Osteoblast (primary cell): Measurements from ENCODE around the gene PBX1. TPM values are rescaled to one million over a fixed set of nuclear protein-coding genes. Genes with fewer than 3 reads are reported as not detected.

Experiments
- DNase-seq: peaks from one replicate; pipeline ENCODE4 v3.0.0; 2011; ENCODE audit warnings: low spot score, mixed read lengths; ENCODE audit not compliant: insufficient read length; ENCODE audit errors: missing footprints
- H2AFZ ChIP-seq: 2 replicates; pipeline ENCODE4 v1.6.0; 2011; ENCODE audit warnings: mild to moderate bottlenecking, low read length
- H3K27ac ChIP-seq: 2 replicates; pipeline ENCODE4 v1.5.1; 2011; ENCODE audit warnings: mild to moderate bottlenecking, low read depth, low read length, moderate library complexity
- H3K27me3 ChIP-seq: 2 replicates; pipeline ENCODE4 v1.6.0; 2012; ENCODE audit warnings: mild to moderate bottlenecking, control low read depth, inconsistent platforms, low read length, moderate library complexity; ENCODE audit not compliant: insufficient read depth
- H3K36me3 ChIP-seq: 2 replicates; pipeline ENCODE4 v1.5.1; 2011; ENCODE audit warnings: mild to moderate bottlenecking, low read length, control low read depth, moderate library complexity; ENCODE audit not compliant: insufficient read depth
- H3K4me1 ChIP-seq: 2 replicates; pipeline ENCODE4 v1.5.1; 2011; ENCODE audit warnings: mild to moderate bottlenecking, low read length, control low read depth, moderate library complexity; ENCODE audit not compliant: insufficient read depth
- H3K4me2 ChIP-seq: 2 replicates; pipeline ENCODE4 v1.6.0; 2011; ENCODE audit warnings: mild to moderate bottlenecking, low read length; ENCODE audit not compliant: insufficient read depth
- H3K4me3 ChIP-seq: fragments of 200-600 bp; sonication (generic); 3 replicates; pipeline ENCODE4 v1.5.1; 2012; ENCODE audit warnings: mild to moderate bottlenecking, low read length, inconsistent platforms; ENCODE audit not compliant: insufficient read depth
- H3K79me2 ChIP-seq: 2 replicates; pipeline ENCODE4 v1.6.0; 2012; ENCODE audit warnings: mild to moderate bottlenecking, low read length, control low read depth, inconsistent platforms; ENCODE audit not compliant: insufficient read depth
- H3K9me3 ChIP-seq: 2 replicates; pipeline ENCODE4 v1.5.1; 2011; ENCODE audit warnings: low read depth, low read length, control low read depth
- H4K20me1 ChIP-seq: 2 replicates; pipeline ENCODE4 v1.6.0; 2012; ENCODE audit warnings: mild to moderate bottlenecking, low read length, control low read depth; ENCODE audit not compliant: insufficient read depth
- CTCF ChIP-seq: IDR thresholded peaks from 2 replicates; pipeline ENCODE4 v1.5.1; 2011; ENCODE audit warnings: mild to moderate bottlenecking, low read depth, low read length, moderate library complexity; ENCODE audit errors: extremely low read depth
- total RNA-seq: library from RNA; depleted of rRNA; stranded (reverse); fragments of >200 nt; gene quantifications from 2 replicates; pipeline ENCODE4 v1.2.3, GENCODE V29; 2012

The PBX1 gene
- total RNA-seq, 1 donor = 10.1 TPM

GRCh38 chr1:164783778-164784555 lies 225.0 kb downstream of the PBX1 start:
- Histone ChIP-seq H4K20me1 (no peaks in the 10 kb centered on the region), H3K4me1 (peaks cover 12% of the 10 kb centered on the region), H3K9me3 (no peaks in the 10 kb centered on the region)

GRCh38 chr1:164784960-164785359 lies 226.0 kb downstream of the PBX1 start:
- H3K79me2 ChIP-seq = no peaks in the 10 kb centered on the region

More at GRCh38 chr1:164783778-164784555, 225.0 kb downstream of the PBX1 start:
- H2AFZ ChIP-seq = no peak overlapping the region
- H3K36me3 ChIP-seq = no peaks in the 10 kb centered on the region
- H3K27me3 ChIP-seq = peaks cover 3% of the 10 kb centered on the region
- no peak overlapping the region for H3K4me3 ChIP-seq
- TF ChIP-seq CTCF = no peak
- no peak overlapping the region for H3K4me2 ChIP-seq
- DNase-seq = no peak
- H3K79me2 ChIP-seq = no peaks in the 10 kb centered on the region
- H3K27ac ChIP-seq = no peak overlapping the region

GRCh38 chr1:164785841-164786534 lies 227.0 kb downstream of the PBX1 start:
- no peaks in the 10 kb centered on the region for H3K9me3 ChIP-seq
- no peaks in the 10 kb centered on the region for H3K79me2 ChIP-seq
- no peak for TF ChIP-seq CTCF
- H4K20me1 ChIP-seq = no peaks in the 10 kb centered on the region
- H3K4me2 ChIP-seq = no peak overlapping the region
- no peak overlapping the region for H3K27ac ChIP-seq
- no peak overlapping the region for H2AFZ ChIP-seq
- peaks cover 7% of the 10 kb centered on the region for H3K4me1 ChIP-seq
- H3K36me3 ChIP-seq = no peaks in the 10 kb centered on the region
- no peak overlapping the region for H3K4me3 ChIP-seq
- DNase-seq = peak; percentile 51
- peaks cover 6% of the 10 kb centered on the region for H3K27me3 ChIP-seq

More at GRCh38 chr1:164784960-164785359, 226.0 kb downstream of the PBX1 start:
- Histone ChIP-seq H3K4me3 (no peak overlapping the region), H3K4me2 (no peak overlapping the region), H3K4me1 (peaks cover 12% of the 10 kb centered on the region), H3K27me3 (peaks cover 6% of the 10 kb centered on the region), H4K20me1 (no peaks in the 10 kb centered on the region), H3K36me3 (no peaks in the 10 kb centered on the region), H2AFZ (no peak overlapping the region), H3K9me3 (no peaks in the 10 kb centered on the region), H3K27ac (no peak overlapping the region)
- no peak for TF ChIP-seq CTCF
- no peak for DNase-seq
